K562 (cell line): Measurements from ENCODE around the gene COL9A2.

Experiments used
- CTCF ChIP-seq, 3 experiments: IDR thresholded peaks in 2 of 3; conservative IDR thresholded peaks in 1 of 3; 2 replicates each; pipeline ENCODE4 v1.5.1; 2011 to 2012; ENCODE audit warnings: low read length in 3 of 3, mild to moderate bottlenecking in 3 of 3, control low read depth in 2 of 3, improper control_type of control experiment in 1 of 3, inconsistent platforms in 1 of 3, low read depth in 1 of 3, mixed read lengths in 1 of 3, moderate library complexity in 1 of 3; ENCODE audit not compliant: insufficient read depth in 2 of 3
- EGR1 ChIP-seq: fragments of 450-650 bp; conservative IDR thresholded peaks from 2 replicates; pipeline ENCODE4 v1.6.1; 2017; ENCODE audit warnings: mild to moderate bottlenecking
- EP300 ChIP-seq: IDR thresholded peaks from 2 replicates; pipeline ENCODE4 v1.6.1; 2012; ENCODE audit warnings: low read length, improper control_type of control experiment
- MXI1 ChIP-seq: IDR thresholded peaks from 2 replicates; pipeline ENCODE4 v1.6.1; 2011; ENCODE audit warnings: low read depth, mild to moderate bottlenecking, improper control_type of control experiment, low read length
- PHF21A ChIP-seq: fragments of 450-650 bp; IDR thresholded peaks from 2 replicates; pipeline ENCODE4 v1.6.1; 2017; ENCODE audit warnings: low read depth, borderline replicate concordance
- POLR2A ChIP-seq: fragments of 450-650 bp; conservative IDR thresholded peaks from 2 replicates; pipeline ENCODE4 v1.6.1; 2016
- RBM15 ChIP-seq: fragments of 200-400 bp; formaldehyde crosslinking; IDR thresholded peaks from 2 replicates; pipeline ENCODE4 v1.6.1; 2018; ENCODE audit warnings: mild to moderate bottlenecking, low read length, moderate library complexity; ENCODE audit not compliant: insufficient read depth
- ZNF212 ChIP-seq: fragments of 450-650 bp; formaldehyde crosslinking; IDR thresholded peaks from 2 replicates; pipeline ENCODE4 v1.4.0; 2020; ENCODE audit warnings: mild to moderate bottlenecking
- ZNF253 ChIP-seq: fragments of 250-450 bp; sonication (Bioruptor Pico); conservative IDR thresholded peaks from 2 replicates; pipeline ENCODE4 v1.6.1; 2021; ENCODE audit warnings: mild to moderate bottlenecking
- ZNF324 ChIP-seq: fragments of 250-450 bp; sonication (Bioruptor Pico); IDR thresholded peaks from 2 replicates; pipeline ENCODE4 v1.4.0; 2020; ENCODE audit warnings: mild to moderate bottlenecking
- ZNF609 ChIP-seq: sonication (generic); formaldehyde crosslinking; IDR thresholded peaks from 2 replicates; pipeline ENCODE4 v1.8.1; 2023; ENCODE audit warnings: missing genetic modification reagents, mild to moderate bottlenecking, borderline replicate concordance

GRCh38 chr1:40276122-40276521, 41.0 kb downstream of the COL9A2 start:
- TF ChIP-seq POLR2A (no peak), CTCF (IDR thresholded peaks at IDR 0.05 in 2 of 3, conservative IDR thresholded peaks at IDR 0.05 in 1 of 3; ENCODE audit: insufficient read depth in 2 of 3, low read depth in 1 of 3, low read length in 3 of 3) (no peak), ZNF253 (CRISPR knock-in tag) (no peak), MXI1 (no peak), ZNF212 (CRISPR knock-in tag) (no peak), PHF21A (no peak), EP300 (no peak), EGR1 (no peak), ZNF609 (no peak), ZNF324 (CRISPR knock-in tag) (no peak), RBM15 (no peak)
